ENCODE data around the gene SNCB.
A peak's percentile ranks its signal among the peaks of the same experiment; 100 is the strongest.
"Not testable (repeated sequence)": the region's sequence is repeated elsewhere in the genome, so short reads cannot be mapped to it uniquely, and the experiment has no call there.

SNCB gene

GRCh38 chr5:176597417-176598389, 32.6 kb downstream of the SNCB start:
- DNase-seq (ENCODE audit: low spot score), result no peak

- no peak for DNase-seq (ENCODE audit: low spot score)
These were observed 33.5 kb downstream of the SNCB start for GRCh38 chr5:176596689-176597416.

DNA sequence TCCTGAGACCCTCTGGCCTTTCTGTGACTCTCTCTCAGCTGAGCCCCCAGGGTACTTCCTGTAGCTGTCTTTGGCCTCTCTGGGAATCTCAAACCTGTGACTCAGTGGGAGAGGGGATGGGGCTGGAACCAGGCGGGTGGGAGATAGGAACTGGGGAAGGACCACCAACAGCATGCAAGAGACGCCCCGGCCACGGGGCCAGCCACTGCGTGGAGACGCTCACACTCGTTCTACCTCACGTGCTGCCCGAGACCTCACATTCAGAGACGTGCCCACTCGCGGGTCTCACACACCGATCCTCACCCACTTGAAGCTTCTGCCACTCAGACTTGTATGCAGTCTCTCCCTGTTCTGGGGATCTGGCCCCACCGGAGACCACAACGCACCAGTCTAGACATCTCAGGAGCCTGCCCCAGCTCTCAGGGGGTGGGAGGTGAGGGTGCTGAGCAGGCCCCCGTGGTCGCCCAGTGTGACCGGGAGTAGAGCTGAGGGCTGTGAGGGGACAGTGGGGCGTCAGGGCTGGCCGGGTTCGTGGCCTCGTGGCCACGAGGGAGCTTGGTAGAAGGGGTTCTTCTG, 34.2 kb downstream of the SNCB start:
- DNase-seq (ENCODE audit: low spot score), result no peak

DNA sequence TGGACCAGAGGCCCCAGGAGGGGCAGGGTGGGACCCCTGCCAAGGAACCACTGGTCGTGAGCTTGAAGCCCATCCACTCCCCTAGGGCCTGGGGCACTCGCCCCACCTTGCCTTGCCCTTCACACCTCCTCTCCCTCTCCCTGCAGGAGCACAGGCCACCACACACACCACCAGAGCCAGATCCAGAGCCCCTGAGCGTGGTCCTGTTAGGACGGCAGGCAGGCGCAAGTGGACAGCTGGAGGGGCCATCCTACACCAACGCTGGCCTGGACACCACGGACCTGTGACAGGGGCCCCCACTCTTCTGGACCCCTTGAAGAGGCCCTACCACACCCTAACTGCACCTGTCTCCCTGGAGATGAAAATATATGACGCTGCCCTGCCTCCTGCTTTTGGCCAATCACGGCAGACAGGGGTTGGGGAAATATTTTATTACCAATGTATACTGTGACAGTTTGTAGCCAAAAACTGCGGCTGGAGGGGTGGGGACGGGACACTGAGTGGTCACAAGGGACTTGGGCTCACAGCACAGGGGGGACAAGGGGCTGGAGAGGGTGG, 34.9 kb downstream of the SNCB start:
- DNase-seq (ENCODE audit: low spot score), result no peak

DNA sequence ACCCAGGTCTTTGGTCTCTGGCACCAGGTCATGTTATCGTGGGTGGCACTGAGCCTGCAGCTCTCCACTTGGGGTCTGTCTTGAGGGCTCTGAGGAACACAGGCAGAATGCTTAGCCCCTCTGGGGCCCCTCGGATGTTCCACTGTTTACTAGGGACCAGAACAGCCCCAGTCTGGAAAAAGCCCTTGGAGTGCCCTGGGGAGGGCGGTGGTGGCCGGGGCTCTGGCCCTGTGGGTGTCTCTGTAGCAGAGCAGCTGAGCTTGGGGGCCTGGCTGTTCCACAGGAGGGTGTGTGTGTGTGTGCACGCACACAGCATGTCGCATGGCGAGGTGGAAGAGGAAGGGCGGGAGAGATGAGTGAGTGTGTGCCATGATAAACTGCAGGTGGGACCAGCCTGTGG, 35.8 kb downstream of the SNCB start:
- no peak for DNase-seq (ENCODE audit: low spot score)

DNA sequence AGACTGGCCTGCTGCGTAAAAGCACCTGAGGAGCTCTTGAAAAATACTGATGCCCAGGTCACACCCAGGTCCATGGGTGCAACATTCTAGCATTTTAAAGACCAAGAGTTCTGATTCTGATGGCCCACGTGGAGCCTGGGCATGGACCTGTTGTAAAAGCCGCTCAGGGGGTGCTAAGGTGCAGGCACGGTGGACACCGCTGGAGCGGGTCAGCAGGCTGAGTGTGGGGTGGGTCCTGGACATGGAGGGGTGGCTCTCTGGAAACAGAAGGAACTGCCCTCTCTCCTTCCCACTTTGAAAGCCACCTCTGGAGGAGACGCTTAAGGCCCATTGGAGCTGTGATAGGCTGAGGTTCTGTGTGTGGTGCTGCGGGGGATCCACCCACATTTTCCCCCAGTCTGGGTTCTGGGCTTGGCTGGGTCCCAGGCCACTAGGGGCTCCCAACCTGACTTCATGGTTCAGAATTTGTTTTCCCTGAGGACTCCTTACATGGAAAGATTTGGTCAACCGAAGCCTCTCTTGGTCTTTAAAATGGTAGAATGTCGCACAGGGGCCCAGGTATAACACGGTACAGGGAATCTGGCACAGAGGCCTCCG, 37.0 kb downstream of the SNCB start:
- DNase-seq (ENCODE audit: low spot score), result no peak

DNA sequence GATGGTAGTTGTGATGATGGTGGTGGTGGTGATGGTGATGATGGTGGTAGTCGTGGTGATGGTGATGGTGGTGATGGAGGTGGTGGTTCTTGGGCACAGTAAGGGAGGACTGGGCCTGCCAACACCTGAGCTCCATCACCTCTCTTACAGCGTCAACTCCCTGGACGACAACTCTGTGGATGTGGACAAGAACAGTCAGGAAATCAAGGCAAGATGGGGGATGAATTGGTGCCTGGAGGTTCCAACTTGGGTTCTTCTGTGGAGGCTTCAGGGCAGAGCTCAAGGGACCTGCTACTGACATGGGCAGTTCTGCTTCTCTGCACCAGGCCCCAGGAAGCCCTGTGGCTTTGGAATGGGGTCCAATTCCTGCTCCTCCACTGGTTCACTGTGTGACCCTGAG, 37.8 kb downstream of the SNCB start:
- no peak for DNase-seq (ENCODE audit: low spot score)

- not testable (repeated sequence) for DNase-seq (ENCODE audit: low spot score)
These were observed 38.7 kb downstream of the SNCB start for GRCh38 chr5:176591667-176592066.

DNA sequence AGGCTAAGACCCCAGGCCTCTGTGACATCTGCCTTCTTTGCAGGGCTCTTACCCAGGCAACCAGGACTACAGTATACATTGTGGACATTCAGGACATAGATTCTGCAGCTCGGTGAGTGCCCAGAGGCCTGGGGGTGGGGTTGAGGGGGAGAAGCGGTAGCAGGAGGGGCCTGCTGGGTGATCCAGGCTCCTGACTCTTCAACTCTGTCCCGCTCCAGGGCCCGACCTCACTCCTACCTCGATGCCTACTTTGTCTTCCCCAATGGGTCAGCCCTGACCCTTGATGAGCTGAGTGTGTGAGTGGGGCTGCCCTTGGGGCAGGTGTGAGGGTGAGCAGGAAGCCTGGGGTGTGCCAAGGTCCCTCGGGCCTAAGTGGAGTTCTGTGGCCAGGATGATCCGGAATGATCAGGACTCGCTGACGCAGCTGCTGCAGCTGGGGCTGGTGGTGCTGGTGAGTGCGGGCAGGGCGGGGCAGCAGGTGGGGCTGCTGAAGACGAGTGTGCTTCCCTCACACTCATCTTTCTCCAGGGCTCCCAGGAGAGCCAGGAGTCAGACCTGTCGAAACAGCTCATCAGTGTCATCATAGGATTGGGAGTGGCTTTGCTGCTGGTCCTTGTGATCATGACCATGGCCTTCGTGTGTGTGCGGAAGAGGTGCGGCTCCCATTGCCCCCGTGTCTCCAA, 40.2 kb downstream of the SNCB start:
- no peak for DNase-seq (ENCODE audit: low spot score)

- no peak for DNase-seq (ENCODE audit: low spot score)
These were observed 41.1 kb downstream of the SNCB start for GRCh38 chr5:176589039-176589769.

- DNase-seq (ENCODE audit: low spot score), result no peak
These were observed 42.0 kb downstream of the SNCB start for GRCh38 chr5:176588297-176588696.

GRCh38 chr5:176587398-176587797, 42.9 kb downstream of the SNCB start:
- no peak for DNase-seq (ENCODE audit: low spot score)

DNA sequence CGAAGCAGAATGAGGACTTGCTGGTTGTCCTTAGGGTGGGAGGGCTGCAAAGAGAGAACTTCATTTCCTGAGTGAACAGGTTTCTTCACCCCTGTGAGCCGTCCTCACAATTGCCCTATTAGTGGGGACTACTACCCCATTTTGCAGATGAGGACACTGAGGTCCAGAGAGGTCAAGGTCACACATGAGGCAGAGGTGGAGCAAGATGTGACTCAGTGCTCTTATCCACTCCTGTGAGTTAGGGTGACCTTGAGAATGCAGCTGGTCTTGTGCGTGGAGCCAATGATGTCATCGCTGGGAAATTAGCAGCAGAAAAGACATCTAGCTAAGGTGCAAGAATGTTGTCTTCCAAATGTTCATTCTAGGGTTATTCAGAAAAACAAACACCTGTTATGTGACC, 47.3 kb downstream of the SNCB start:
- no peak for DNase-seq (ENCODE audit: low spot score)

DNA sequence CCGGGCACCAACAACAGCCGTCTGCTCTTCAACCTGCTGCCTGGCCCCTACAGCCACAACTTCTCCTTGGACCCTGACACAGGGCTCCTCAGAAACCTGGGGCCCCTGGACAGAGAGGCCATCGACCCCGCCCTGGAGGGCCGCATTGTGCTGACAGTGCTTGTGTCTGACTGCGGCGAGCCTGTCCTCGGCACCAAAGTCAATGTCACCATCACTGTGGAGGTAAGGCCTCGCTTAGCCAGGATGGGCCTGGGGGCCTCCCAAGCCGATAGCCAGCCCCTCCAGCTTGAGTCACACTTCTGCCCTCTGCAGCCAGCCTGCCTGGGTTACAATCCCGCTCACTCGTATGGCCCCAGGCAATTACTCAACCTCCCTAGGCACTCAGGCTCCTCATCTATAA, 49.0 kb downstream of the SNCB start:
- DNase-seq (ENCODE audit: low spot score), result no peak

DNA sequence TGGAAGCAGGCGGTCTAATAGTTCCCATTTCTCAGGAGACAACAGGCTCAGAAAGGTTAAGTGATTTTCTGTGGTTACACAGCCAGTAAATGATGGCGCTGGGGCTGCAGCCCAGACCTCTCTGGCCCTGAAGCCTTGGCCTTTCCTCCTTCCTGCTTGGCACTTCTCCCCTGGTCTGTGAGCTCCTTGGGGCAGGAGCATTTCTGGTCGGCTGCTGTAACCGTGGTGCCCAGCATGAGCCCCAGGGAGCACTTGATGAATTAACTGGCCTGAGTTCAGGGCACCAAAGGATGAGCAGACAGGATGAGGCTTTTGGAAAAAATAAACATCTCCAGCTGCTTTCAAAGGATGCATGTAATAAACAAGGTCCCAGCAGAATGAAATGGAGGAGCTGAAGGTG, 51.0 kb downstream of the SNCB start:
- DNase-seq (ENCODE audit: low spot score), result no peak

DNA sequence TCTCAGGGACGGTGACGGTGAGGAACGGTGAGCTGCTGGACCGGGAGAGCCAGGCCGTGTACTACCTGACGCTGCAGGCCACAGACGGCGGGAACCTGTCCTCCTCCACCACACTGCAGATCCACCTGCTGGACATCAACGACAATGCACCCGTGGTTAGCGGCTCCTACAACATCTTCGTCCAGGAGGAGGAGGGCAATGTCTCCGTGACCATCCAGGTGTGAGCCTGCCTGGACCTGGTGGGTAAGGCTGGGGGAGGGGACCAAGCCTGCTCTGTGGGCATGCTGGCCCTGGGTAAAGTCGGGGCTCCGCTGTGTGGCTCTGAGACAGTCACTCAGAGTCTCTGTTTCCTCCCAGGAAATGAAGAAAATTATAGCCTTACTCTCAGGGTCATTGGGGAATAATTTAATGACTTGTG, 51.9 kb downstream of the SNCB start:
- DNase-seq (ENCODE audit: low spot score), result peak; percentile 77

GRCh38 chr5:176577312-176578176, 52.8 kb downstream of the SNCB start:
- no peak for DNase-seq (ENCODE audit: low spot score)

DNA sequence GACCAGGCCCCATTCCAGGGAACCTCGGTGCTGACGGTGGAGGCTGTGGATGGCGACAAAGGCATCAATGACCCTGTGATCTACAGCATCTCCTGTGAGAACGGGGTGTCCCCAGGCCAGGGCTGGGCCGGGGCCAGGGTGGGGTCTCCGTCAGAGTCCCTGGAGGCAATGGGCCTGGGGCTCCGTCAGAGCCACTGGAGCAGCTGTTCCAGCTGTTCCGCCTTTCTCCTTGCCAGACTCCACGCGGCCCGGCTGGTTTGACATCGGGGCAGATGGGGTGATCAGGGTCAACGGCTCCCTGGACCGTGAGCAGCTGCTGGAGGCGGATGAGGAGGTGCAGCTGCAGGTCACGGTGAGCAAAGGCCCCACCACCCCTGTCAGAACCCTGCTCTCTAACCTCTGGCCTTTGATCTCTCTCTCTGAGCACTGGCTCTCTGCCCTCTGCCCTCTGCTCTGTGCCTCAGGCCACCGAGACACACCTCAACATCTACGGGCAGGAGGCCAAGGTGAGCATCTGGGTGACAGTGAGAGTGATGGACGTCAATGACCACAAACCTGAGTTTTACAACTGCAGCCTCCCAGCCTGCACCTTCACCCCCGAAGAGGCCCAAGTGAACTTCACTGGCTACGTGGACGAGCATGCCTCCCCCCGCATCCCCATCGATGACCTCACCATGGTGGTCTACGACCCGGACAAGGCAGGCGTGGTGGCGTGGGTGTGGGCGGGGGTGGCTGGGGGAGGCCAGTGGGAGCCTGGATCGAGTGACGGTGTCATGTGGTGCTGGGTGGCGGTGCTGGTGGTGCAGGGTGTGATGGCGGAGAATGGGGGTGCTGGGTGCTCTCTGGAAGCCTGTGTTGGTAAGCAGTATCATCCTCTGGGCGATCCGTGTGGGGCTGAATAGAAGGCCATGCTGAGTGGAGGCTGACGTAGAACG, 54.6 kb downstream of the SNCB start:
- no peak for DNase-seq (ENCODE audit: low spot score)

DNA sequence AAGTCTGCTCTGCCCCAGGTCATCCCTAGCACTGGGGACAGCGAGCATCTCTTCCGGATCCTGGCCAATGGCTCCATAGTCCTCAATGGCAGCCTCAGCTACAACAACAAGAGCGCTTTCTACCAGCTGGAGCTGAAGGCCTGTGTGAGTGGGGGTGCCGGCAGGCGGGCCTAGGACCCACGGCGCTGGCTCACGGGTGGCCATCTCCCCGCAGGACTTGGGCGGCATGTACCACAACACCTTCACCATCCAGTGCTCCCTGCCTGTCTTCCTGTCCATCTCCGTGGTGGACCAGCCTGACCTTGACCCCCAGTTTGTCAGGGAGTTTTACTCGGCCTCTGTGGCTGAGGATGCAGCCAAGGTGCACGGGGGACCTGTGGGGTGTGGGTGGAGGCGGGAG, 55.3 kb downstream of the SNCB start:
- no peak for DNase-seq (ENCODE audit: low spot score)
